ENCODE results near the gene DDX4. TPM values are rescaled to one million over a fixed set of nuclear protein-coding genes. Genes with fewer than 3 reads are reported as not detected.
A peak's percentile ranks its signal among the peaks of the same experiment; 100 is the strongest.

The DDX4 gene
- total RNA-seq, 1 donor from 2014 or later: not detected

DNA sequence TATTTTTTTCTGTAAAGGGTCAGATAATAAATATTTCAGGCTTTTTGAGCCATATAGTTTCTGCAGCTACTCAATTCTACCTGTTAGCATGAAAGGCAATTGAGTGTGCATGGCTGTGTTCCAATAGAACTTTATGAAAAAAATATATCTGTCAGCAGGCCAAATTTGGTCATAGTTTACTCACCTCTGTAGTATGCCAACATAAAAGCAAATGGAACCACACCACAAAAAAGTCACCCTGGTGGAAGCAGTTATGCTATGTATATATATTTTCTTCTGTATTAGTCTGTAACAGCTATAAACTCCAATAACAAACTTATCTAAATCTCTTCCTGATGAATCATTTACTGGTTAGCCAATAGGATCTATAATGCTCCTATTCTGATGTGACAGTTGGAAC, 29.1 kb upstream of the DDX4 start:
- ATAC-seq: no peak
- H3K4me1 ChIP-seq: peaks cover 6% of the 10 kb centered on the region
- peaks cover 10% of the 10 kb centered on the region for H3K36me3 ChIP-seq
- H3K4me3 ChIP-seq: no peak overlapping the region
- H3K27me3 ChIP-seq: no peaks in the 10 kb centered on the region
- TF ChIP-seq, protein P1, sequence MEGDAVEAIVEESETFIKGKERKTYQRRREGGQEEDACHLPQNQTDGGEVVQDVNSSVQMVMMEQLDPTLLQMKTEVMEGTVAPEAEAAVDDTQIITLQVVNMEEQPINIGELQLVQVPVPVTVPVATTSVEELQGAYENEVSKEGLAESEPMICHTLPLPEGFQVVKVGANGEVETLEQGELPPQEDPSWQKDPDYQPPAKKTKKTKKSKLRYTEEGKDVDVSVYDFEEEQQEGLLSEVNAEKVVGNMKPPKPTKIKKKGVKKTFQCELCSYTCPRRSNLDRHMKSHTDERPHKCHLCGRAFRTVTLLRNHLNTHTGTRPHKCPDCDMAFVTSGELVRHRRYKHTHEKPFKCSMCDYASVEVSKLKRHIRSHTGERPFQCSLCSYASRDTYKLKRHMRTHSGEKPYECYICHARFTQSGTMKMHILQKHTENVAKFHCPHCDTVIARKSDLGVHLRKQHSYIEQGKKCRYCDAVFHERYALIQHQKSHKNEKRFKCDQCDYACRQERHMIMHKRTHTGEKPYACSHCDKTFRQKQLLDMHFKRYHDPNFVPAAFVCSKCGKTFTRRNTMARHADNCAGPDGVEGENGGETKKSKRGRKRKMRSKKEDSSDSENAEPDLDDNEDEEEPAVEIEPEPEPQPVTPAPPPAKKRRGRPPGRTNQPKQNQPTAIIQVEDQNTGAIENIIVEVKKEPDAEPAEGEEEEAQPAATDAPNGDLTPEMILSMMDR (IDR thresholded peaks at IDR 0.05): no peak
- H3K27ac ChIP-seq: no peak overlapping the region
- no peak for DNase-seq
- no peaks in the 10 kb centered on the region for H3K9me3 ChIP-seq
- intact Hi-C loops (cut with DNase I): no loop called here

DNA sequence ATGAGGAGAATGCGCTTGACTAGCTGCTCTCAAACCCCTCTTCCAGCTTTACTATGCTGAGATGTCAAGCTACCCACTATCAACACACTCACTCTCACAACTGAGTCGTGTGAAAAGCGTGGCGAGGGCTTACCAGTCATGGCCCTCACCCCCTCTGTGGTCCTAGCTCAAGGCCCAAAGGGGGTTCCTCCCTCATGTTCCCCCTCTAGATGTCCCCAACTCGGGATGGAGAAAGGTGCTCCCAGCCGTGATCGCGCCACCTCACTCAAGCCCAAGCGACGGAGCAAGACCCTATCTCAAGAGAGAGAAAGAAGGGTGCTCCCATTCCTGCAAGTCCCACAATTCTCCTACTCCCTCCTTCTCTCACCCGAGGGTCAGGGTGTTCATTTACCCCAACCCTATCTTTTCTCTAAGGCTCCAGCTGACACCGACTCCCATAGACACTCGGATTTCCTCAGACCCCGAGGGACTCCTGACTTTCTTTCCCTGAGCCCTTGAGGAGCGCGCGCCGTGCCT, 26.3 kb upstream of the DDX4 start:
- no peak for ATAC-seq
- TF ChIP-seq, protein P1 (IDR thresholded peaks at IDR 0.05): no peak
- intact Hi-C loops (cut with DNase I): no loop called here

DNA sequence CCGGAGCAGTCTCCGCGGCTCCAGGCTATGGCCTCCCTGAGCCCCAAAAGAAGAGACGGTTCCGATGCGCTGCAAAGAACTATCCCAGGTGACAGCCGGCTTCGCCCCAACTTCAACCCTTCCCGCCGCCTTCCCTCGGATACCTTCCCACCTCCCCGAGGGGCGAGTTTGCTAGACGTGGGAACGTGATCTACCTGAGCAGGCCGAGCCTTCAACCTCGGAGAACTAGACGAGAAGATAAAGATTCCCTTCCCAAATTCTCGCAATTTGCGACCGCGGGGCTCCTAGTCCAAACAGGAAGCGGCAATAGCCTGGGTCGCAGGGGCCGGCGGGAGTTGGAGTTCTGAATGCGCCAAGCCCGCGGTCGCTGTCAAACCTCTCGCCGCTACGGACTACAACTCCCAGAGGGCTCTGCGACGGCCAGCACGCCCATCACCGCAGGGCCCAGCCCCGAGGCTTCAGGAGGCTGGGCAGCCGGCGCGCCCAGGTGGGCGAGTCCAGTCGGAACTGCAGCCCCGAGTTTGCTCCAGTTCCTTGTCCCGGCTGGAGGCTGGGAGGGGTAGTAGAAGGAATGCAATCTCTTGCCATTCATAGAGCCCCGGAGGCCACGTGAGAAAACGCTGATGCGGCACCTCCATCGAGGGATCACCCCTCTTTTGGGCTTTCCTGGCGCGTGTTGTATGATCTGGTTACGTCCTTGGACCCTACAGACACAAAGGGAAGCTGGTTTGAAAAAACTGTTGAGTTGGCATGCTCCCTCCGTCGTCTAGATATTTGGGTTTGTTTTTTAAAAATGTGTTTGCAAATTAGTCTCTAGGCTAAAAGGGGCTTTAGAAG, 25.6 kb upstream of the DDX4 start, which contains the start of gene SLC38A9:
TSS of gene SLC38A9 (minus strand) at position 302 of the 837 bp plus-strand sequence. CDS start 14,366 bp downstream, outside the sequence.
- intact Hi-C loops (cut with DNase I): no loop called here
- ATAC-seq: peak; percentile 100
- peak within 1 kb of the TSS; percentile 77 for H3K27ac ChIP-seq
- H3K9me3 ChIP-seq: no peaks in the 10 kb centered on the region
- H3K27me3 ChIP-seq: no peaks in the 10 kb centered on the region
- peaks cover 6% of the 10 kb centered on the region for H3K4me1 ChIP-seq
- H3K36me3 ChIP-seq: peaks cover 10% of the 10 kb centered on the region
- H3K4me3 ChIP-seq: peak within 1 kb of the TSS; percentile 94
- DNase-seq: peak; percentile 98
- TF ChIP-seq, protein P1 (IDR thresholded peaks at IDR 0.05): no peak

More for the DNA sequence above, 26.3 kb upstream of the DDX4 start:
- no peak for DNase-seq
- peak overlapping the region; percentile 77 for H3K27ac ChIP-seq
- peaks cover 10% of the 10 kb centered on the region for H3K36me3 ChIP-seq
- H3K27me3 ChIP-seq: no peaks in the 10 kb centered on the region
- H3K4me3 ChIP-seq: peak overlapping the region; percentile 94
- no peaks in the 10 kb centered on the region for H3K9me3 ChIP-seq
- peaks cover 6% of the 10 kb centered on the region for H3K4me1 ChIP-seq

DNA sequence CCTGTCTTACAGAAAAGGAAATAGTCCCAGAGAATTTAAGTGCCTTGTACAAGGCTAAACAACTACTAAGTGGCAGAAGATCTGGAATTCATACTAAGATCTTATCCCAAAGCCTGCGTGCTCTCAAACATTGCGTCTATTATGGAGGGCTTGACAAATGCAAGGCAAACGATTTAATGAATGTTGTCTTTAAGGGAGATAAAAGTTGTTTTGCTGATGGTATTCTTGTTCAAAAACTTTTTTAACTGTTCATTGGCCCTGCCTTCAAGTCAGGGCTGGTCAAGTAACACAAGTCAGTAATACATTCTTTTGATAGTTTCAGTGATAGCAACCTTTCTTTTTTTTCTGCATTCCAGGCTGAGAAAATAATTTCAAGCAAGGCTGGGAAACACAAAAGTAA, 24.0 kb upstream of the DDX4 start:
- Histone ChIP-seq H3K27me3 (no peaks in the 10 kb centered on the region), H3K4me3 (no peak overlapping the region), H3K9me3 (no peaks in the 10 kb centered on the region), H3K4me1 (peaks cover 6% of the 10 kb centered on the region), H3K36me3 (peaks cover 2% of the 10 kb centered on the region), H3K27ac (no peak overlapping the region)
- intact Hi-C loops (cut with DNase I): no loop called here
- no peak for ATAC-seq
- DNase-seq: no peak
- TF ChIP-seq, protein P1 (IDR thresholded peaks at IDR 0.05): no peak

- DNase-seq (no peak), ATAC-seq (no peak)
- Histone ChIP-seq H3K36me3 (no peaks in the 10 kb centered on the region), H3K4me3 (no peak overlapping the region), H3K4me1 (peaks cover 6% of the 10 kb centered on the region), H3K27ac (no peak overlapping the region), H3K9me3 (no peaks in the 10 kb centered on the region), H3K27me3 (no peaks in the 10 kb centered on the region)
- TF ChIP-seq, protein P1 (IDR thresholded peaks at IDR 0.05): no peak
- intact Hi-C loops (cut with DNase I): no loop called here
Measured at GRCh38 chr5:55714339-55714738, 23.5 kb upstream of the DDX4 start.

Measured in upper lobe of right lung (tissue), 1 donor.